ENCODE measurements around the gene SAP130.
"Not testable (repeated sequence)": the region's sequence is repeated elsewhere in the genome, so short reads cannot be mapped to it uniquely, and the experiment has no call there.

SAP130 gene

GRCh38 chr2:127907733-127908400, 120.0 kb downstream of the SAP130 start:
- not testable (repeated sequence) for H3K9me3 Mint-ChIP-seq; H3K36me3 Mint-ChIP-seq (ENCODE audit: low read depth); H3K27me3 Mint-ChIP-seq (ENCODE audit: low read depth); H3K27ac Mint-ChIP-seq; H3K4me1 Mint-ChIP-seq (ENCODE audit: low read depth); H3K4me3 Mint-ChIP-seq

- H3K4me3 Mint-ChIP-seq: no peak overlapping the region
- no peaks in the 10 kb centered on the region for H3K9me3 Mint-ChIP-seq
- no peaks in the 10 kb centered on the region for H3K27me3 Mint-ChIP-seq (ENCODE audit: low read depth)
- H3K27ac Mint-ChIP-seq: no peak overlapping the region
- H3K4me1 Mint-ChIP-seq (ENCODE audit: low read depth): no peaks in the 10 kb centered on the region
- H3K36me3 Mint-ChIP-seq (ENCODE audit: low read depth): no peaks in the 10 kb centered on the region
Observed at GRCh38 chr2:127906206-127906926, 121.5 kb downstream of the SAP130 start.

- Mint-ChIP-seq H3K4me1 (ENCODE audit: low read depth) (no peaks in the 10 kb centered on the region), H3K27ac (no peak overlapping the region), H3K9me3 (no peaks in the 10 kb centered on the region), H3K4me3 (no peak overlapping the region), H3K36me3 (ENCODE audit: low read depth) (no peaks in the 10 kb centered on the region), H3K27me3 (ENCODE audit: low read depth) (no peaks in the 10 kb centered on the region)
Observed at GRCh38 chr2:127901339-127902056, 126.4 kb downstream of the SAP130 start.

GRCh38 chr2:127897531-127898211, 130.2 kb downstream of the SAP130 start:
- Mint-ChIP-seq H3K36me3 (ENCODE audit: low read depth) (no peaks in the 10 kb centered on the region), H3K27me3 (ENCODE audit: low read depth) (no peaks in the 10 kb centered on the region), H3K27ac (no peak overlapping the region), H3K4me3 (no peak overlapping the region), H3K4me1 (ENCODE audit: low read depth) (no peaks in the 10 kb centered on the region), H3K9me3 (no peaks in the 10 kb centered on the region)

DNA sequence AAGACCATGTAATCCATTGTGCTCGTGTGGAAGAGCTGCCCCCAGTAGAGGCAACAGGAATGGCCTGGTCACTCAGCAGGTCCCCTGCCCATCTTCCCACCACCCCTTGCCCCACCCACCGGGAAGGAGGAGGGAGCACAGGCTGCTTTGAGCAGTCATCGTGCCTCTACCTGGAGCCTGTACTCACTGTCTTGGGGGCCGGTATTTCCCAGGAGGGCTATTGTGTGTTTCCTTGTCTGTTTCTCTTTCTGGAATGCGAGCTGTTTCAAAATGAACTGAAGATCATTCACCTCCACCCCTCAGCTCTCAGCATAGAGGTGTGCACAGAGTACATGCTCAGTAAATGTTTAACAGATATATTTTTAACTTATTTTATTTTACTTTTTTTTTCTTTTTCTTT, 134.4 kb downstream of the SAP130 start:
- no peaks in the 10 kb centered on the region for H3K36me3 Mint-ChIP-seq (ENCODE audit: low read depth)
- no peaks in the 10 kb centered on the region for H3K27me3 Mint-ChIP-seq (ENCODE audit: low read depth)
- H3K4me3 Mint-ChIP-seq: no peak overlapping the region
- no peak overlapping the region for H3K27ac Mint-ChIP-seq
- no peaks in the 10 kb centered on the region for H3K9me3 Mint-ChIP-seq
- H3K4me1 Mint-ChIP-seq (ENCODE audit: low read depth): peaks cover 4% of the 10 kb centered on the region

DNA sequence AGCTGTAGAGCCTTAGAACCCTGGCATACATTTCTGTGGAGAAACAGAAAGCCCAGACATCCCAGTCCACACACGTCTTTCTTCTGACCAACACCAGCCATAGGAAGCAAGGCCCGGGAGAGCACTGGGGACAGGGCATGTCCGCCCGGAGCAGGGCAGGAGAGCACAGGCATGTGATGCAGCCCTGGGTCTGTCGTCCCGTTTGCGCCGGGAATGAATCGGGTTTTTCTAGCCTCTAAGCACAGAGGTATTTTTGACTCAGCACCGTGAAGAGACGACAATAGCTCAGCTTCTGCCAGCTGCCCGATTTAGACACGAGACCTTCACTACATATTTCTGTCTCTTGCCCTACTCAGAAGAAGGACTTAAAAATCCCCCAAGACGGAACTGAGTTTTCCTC, 134.8 kb downstream of the SAP130 start:
- H3K27me3 Mint-ChIP-seq (ENCODE audit: low read depth): no peaks in the 10 kb centered on the region
- H3K4me1 Mint-ChIP-seq (ENCODE audit: low read depth): peaks cover 4% of the 10 kb centered on the region
- no peaks in the 10 kb centered on the region for H3K36me3 Mint-ChIP-seq (ENCODE audit: low read depth)
- no peak overlapping the region for H3K27ac Mint-ChIP-seq
- no peak overlapping the region for H3K4me3 Mint-ChIP-seq
- no peaks in the 10 kb centered on the region for H3K9me3 Mint-ChIP-seq

- Mint-ChIP-seq H3K4me3 (no peak overlapping the region), H3K4me1 (ENCODE audit: low read depth) (peaks cover 10% of the 10 kb centered on the region), H3K36me3 (ENCODE audit: low read depth) (no peaks in the 10 kb centered on the region), H3K27me3 (ENCODE audit: low read depth) (no peaks in the 10 kb centered on the region), H3K27ac (no peak overlapping the region), H3K9me3 (no peaks in the 10 kb centered on the region)
Observed at GRCh38 chr2:127891811-127892210, 136.0 kb downstream of the SAP130 start.

All from T-helper 1 cell treated with Interleukin-12 subunit alpha and Interleukin-12 subunit beta and Interleukin-4 antibody, amounts not matched to agents 30 μg/mL and 1 μg/mL, for 36 hours (primary cell).